ENCODE results near the gene GNAQ. TPM values are rescaled to one million over a fixed set of nuclear protein-coding genes. Genes with fewer than 3 reads are reported as not detected.

GNAQ gene
- total and polyA plus RNA-seq, 2 of the 4 experiments (the other 2 are of a cell fraction): 23.1 to 50.7 TPM

DNA sequence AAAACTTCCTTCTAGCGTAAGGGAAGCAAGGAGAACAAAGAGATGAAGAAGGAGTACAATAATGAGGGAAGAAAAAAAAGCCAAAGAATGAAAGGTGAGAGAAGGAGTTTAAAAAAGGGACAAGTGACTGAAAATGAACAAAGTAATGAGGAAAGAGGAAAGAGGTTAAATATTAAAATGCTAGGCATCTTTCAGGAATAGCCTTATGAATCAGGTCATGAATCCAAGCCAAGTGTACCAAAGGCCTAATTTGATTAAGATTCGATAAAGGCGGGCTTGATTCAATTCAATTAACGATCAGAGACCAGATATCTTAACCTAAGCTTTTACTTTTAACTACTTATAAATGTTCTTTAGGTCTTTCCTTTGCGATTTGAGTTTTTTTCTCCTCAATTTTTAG is 241.7 kb downstream of the GNAQ start:
- intact Hi-C loops (cut with micrococcal nuclease): no loop called here
- H2AFZ ChIP-seq (replicated peaks; ENCODE audit: low read length, poor library complexity): no peak overlapping the region
- H3K4me2 ChIP-seq (ENCODE audit: low read depth, low read length): no peak overlapping the region
- no peak overlapping the region for H2BK5ac ChIP-seq (ENCODE audit: low read depth, low read length, poor library complexity, severe bottlenecking)
- no peak overlapping the region for H3K4me3 ChIP-seq (ENCODE audit: insufficient read depth, low read depth, low read length)
- 0 out of 2 replicates have a peak, but pooled peaks cover 3% of the 10 kb centered on the region for H3K36me3 ChIP-seq (ENCODE audit: control insufficient read depth, insufficient read depth, low read length)
- H2BK120ac ChIP-seq (ENCODE audit: low read depth, low read length): no peak overlapping the region
- 0 out of 2 replicates have a peak, but pooled peaks cover 3% of the 10 kb centered on the region for H3K9me1 ChIP-seq (ENCODE audit: insufficient read depth, low read length)
- H3K23ac ChIP-seq (ENCODE audit: low read depth, low read length): no peak overlapping the region
- H3K56ac ChIP-seq (ENCODE audit: extremely low read depth, insufficient read depth, low read length): no peak overlapping the region
- no peaks in the 10 kb centered on the region for H4K20me1 ChIP-seq (ENCODE audit: insufficient read depth, low read length)
- no peaks in the 10 kb centered on the region for H3K9me3 ChIP-seq (ENCODE audit: control insufficient read depth, insufficient read depth, low read length)
- no peak for DNase-seq
- H3K9ac ChIP-seq (ENCODE audit: low read depth, low read length): no peak overlapping the region
- no peak overlapping the region for H3K18ac ChIP-seq (ENCODE audit: low read depth, low read length)
- peaks cover 0 to 2% of the 10 kb centered on the region in 2 experiments; a peak in 2 of 4 replicates for H3K79me1 ChIP-seq (ENCODE audit: low read depth in 1 of 2, low read length in 2 of 2)
- H4K8ac ChIP-seq (ENCODE audit: low read depth in 2 of 2, low read length in 2 of 2): no peak overlapping the region
- H2AK5ac ChIP-seq (ENCODE audit: low read depth, low read length): no peak overlapping the region
- H3K4ac ChIP-seq (ENCODE audit: low read depth, low read length): no peak overlapping the region
- in situ Hi-C loops (cut with MboI; ENCODE audit: low sequenced_read_pairs): no loop called here
- H4K5ac ChIP-seq (ENCODE audit: low read depth, low read length): no peak overlapping the region
- no peak for ATAC-seq (ENCODE audit: low read depth)
- H3K14ac ChIP-seq (replicated peaks; ENCODE audit: low read depth, low read length): no peak overlapping the region
- no TSS peak for BruUV-seq (replicated peaks)
- dilution Hi-C loops (cut with HindIII; ENCODE audit: low sequenced_read_pairs, unreplicated experiment): no loop called here
- CTCF ChIA-PET: interaction anchor here (1.1 kb wide), 1 partner anchor 327 kb away, joined by 3 read pairs; no protein-coding TSS in a partner anchor
- H2BK20ac ChIP-seq (ENCODE audit: low read depth, low read length): no peak overlapping the region
- no peaks in the 10 kb centered on the region for H3K4me1 ChIP-seq (ENCODE audit: control insufficient read depth, insufficient read depth, low read length)
- H3K27ac ChIP-seq (ENCODE audit: insufficient read depth, low read length): no peak overlapping the region
- H3K27me3 ChIP-seq (ENCODE audit: control insufficient read depth, insufficient read depth, low read length): no peaks in the 10 kb centered on the region
- TF ChIP-seq BHLHE40 (IDR thresholded peaks at IDR 0.05; ENCODE audit: low read depth, low read length) (no peak), MXI1 (IDR thresholded peaks at IDR 0.05; ENCODE audit: borderline replicate concordance, low read depth, low read length) (no peak), RAD21 (IDR thresholded peaks at IDR 0.05; ENCODE audit: low read length) (no peak), SMC3 (IDR thresholded peaks at IDR 0.05; ENCODE audit: low read depth, low read length) (no peak), CEBPB (IDR thresholded peaks at IDR 0.05; ENCODE audit: low read depth, low read length) (no peak), POLR2A (IDR thresholded peaks at IDR 0.05; ENCODE audit: low read depth, low read length) (no peak), MAZ (IDR thresholded peaks at IDR 0.05; ENCODE audit: borderline replicate concordance, low read depth, low read length) (no peak), FOS (IDR thresholded peaks at IDR 0.05; ENCODE audit: low read depth, low read length) (no peak), CHD1 (IDR thresholded peaks at IDR 0.05; ENCODE audit: low read depth, low read length) (no peak), RFX5 (IDR thresholded peaks at IDR 0.05; ENCODE audit: low read depth, low read length) (no peak), NFE2L2 (IDR thresholded peaks at IDR 0.05; ENCODE audit: low read depth, low read length) (no peak), MAFK (IDR thresholded peaks at IDR 0.05; ENCODE audit: low read depth, low read length) (no peak), RCOR1 (IDR thresholded peaks at IDR 0.05; ENCODE audit: insufficient replicate concordance, low read length) (no peak)
- TF ChIP-seq, protein P1, sequence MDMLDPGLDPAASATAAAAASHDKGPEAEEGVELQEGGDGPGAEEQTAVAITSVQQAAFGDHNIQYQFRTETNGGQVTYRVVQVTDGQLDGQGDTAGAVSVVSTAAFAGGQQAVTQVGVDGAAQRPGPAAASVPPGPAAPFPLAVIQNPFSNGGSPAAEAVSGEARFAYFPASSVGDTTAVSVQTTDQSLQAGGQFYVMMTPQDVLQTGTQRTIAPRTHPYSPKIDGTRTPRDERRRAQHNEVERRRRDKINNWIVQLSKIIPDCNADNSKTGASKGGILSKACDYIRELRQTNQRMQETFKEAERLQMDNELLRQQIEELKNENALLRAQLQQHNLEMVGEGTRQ (IDR thresholded peaks at IDR 0.05; ENCODE audit: low read depth, low read length): no peak
- TF ChIP-seq, protein P2, sequence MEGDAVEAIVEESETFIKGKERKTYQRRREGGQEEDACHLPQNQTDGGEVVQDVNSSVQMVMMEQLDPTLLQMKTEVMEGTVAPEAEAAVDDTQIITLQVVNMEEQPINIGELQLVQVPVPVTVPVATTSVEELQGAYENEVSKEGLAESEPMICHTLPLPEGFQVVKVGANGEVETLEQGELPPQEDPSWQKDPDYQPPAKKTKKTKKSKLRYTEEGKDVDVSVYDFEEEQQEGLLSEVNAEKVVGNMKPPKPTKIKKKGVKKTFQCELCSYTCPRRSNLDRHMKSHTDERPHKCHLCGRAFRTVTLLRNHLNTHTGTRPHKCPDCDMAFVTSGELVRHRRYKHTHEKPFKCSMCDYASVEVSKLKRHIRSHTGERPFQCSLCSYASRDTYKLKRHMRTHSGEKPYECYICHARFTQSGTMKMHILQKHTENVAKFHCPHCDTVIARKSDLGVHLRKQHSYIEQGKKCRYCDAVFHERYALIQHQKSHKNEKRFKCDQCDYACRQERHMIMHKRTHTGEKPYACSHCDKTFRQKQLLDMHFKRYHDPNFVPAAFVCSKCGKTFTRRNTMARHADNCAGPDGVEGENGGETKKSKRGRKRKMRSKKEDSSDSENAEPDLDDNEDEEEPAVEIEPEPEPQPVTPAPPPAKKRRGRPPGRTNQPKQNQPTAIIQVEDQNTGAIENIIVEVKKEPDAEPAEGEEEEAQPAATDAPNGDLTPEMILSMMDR (conservative IDR thresholded peaks at IDR 0.05; ENCODE audit: low read depth, low read length): no peak
- TF ChIP-seq, protein P3, sequence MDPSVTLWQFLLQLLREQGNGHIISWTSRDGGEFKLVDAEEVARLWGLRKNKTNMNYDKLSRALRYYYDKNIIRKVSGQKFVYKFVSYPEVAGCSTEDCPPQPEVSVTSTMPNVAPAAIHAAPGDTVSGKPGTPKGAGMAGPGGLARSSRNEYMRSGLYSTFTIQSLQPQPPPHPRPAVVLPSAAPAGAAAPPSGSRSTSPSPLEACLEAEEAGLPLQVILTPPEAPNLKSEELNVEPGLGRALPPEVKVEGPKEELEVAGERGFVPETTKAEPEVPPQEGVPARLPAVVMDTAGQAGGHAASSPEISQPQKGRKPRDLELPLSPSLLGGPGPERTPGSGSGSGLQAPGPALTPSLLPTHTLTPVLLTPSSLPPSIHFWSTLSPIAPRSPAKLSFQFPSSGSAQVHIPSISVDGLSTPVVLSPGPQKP (IDR thresholded peaks at IDR 0.05; ENCODE audit: borderline replicate concordance, low read depth, low read length): no peak
- no peak overlapping the region for H4K91ac ChIP-seq (ENCODE audit: insufficient read depth, low read depth, low read length)
- POLR2A ChIA-PET (ENCODE audit: unreplicated experiment): no interaction called here
- H2BK15ac ChIP-seq (ENCODE audit: low read depth, low read length): no peak overlapping the region
- H2AK9ac ChIP-seq (replicated peaks; ENCODE audit: low read depth, low read length, poor library complexity): no peak overlapping the region
- 100% methylated on average over 2 of the region's 5 CpGs; no CpG with 5 or more reads in 1 of the 2 experiments for WGBS, 2 experiments (ENCODE audit: extremely low coverage in 2 of 2, insufficient read length in 1 of 2)

Data from IMR-90 (cell line).